Sigmoid colon (tissue), 4 donors: ENCODE measurements around the gene PAFAH2.

Source experiments
- POLR2AphosphoS5 ChIP-seq, 4 donors: sonication (generic); formaldehyde crosslinking; IDR thresholded peaks; one replicate each; pipeline ENCODE4 v1.6.1; 2017; ENCODE audit warnings: antibody characterized with exemption in 4 of 4
- TF ChIP-seq, protein P1 (sequence below), 4 experiments: fragments of 450-650 bp in 3 of 4; fragments of 200-600 bp in 1 of 4; IDR thresholded peaks; one replicate each; pipeline ENCODE4 v1.5.1; 2016 to 2019; ENCODE audit warnings: antibody characterized with exemption in 4 of 4, mild to moderate bottlenecking in 3 of 4, moderate library complexity in 2 of 4

DNA sequence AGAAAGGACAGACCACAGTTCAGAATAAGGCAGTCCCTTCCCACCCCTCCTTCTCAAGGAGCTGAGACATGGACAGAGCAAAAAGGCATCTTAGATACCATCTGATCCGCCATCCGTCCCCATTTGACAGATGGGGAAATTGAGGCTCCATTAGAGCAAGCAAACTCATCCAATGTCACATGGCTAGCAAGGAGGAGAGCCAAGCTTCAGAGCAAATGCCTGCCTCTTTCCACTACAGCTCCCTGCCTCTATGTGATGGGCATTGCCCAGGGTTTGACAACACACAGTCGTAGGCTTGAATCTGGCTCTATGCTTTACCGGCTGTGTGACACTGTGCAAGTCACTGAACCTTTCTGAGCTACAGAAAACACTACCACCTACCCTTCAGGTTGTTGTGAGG, 44.1 kb upstream of the PAFAH2 start:
- TF ChIP-seq POLR2AphosphoS5 (IDR thresholded peaks at IDR 0.05) = no peak
- TF ChIP-seq, protein P1, sequence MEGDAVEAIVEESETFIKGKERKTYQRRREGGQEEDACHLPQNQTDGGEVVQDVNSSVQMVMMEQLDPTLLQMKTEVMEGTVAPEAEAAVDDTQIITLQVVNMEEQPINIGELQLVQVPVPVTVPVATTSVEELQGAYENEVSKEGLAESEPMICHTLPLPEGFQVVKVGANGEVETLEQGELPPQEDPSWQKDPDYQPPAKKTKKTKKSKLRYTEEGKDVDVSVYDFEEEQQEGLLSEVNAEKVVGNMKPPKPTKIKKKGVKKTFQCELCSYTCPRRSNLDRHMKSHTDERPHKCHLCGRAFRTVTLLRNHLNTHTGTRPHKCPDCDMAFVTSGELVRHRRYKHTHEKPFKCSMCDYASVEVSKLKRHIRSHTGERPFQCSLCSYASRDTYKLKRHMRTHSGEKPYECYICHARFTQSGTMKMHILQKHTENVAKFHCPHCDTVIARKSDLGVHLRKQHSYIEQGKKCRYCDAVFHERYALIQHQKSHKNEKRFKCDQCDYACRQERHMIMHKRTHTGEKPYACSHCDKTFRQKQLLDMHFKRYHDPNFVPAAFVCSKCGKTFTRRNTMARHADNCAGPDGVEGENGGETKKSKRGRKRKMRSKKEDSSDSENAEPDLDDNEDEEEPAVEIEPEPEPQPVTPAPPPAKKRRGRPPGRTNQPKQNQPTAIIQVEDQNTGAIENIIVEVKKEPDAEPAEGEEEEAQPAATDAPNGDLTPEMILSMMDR (IDR thresholded peaks at IDR 0.05) = no peak
